Peyer's patch (tissue), 4 donors: ENCODE results near the gene ADAMTSL2. TPM values are rescaled to one million over a fixed set of nuclear protein-coding genes. Genes with fewer than 3 reads are reported as not detected.

ENCODE experiments used
- DNase-seq, 3 donors: peaks; one replicate each; pipeline ENCODE4 v3.0.0-alpha.2; 2017 to 2019
- H3K27ac ChIP-seq, 4 donors: fragments of 200-600 bp; sonication (generic); one replicate each; pipeline ENCODE4 v1.5.1; 2016 to 2019
- H3K27me3 ChIP-seq, 2 donors: fragments of 200-600 bp; sonication (generic); one replicate each; pipeline ENCODE4 v1.5.1; 2019
- H3K36me3 ChIP-seq, 3 donors: fragments of 200-600 bp; sonication (generic); one replicate each; pipeline ENCODE4 v1.5.1; 2016 to 2019
- H3K4me1 ChIP-seq, 4 donors: fragments of 200-600 bp; sonication (generic); one replicate each; pipeline ENCODE4 v1.5.1; 2016 to 2019
- H3K4me3 ChIP-seq, 4 donors: fragments of 200-600 bp; sonication (generic); 1 replicate in 3 of 4; 2 replicates in 1 of 4; pipeline ENCODE4 v1.5.1; 2016 to 2019; ENCODE audit warnings: mild to moderate bottlenecking in 1 of 4
- H3K9me3 ChIP-seq, 4 donors: fragments of 200-600 bp; sonication (generic); one replicate each; pipeline ENCODE4 v1.5.1; 2016 to 2019; ENCODE audit warnings: mild to moderate bottlenecking in 1 of 4
- POLR2A ChIP-seq, 2 donors: fragments of 450-650 bp; IDR thresholded peaks; one replicate each; pipeline ENCODE4 v1.5.1; 2017; ENCODE audit warnings: antibody characterized with exemption in 2 of 2, mild to moderate bottlenecking in 2 of 2, moderate library complexity in 2 of 2
- total RNA-seq, 4 donors: library from RNA; depleted of rRNA; stranded (reverse); fragments of >200 nt; gene quantifications; one replicate each; pipeline ENCODE4 v1.1.0, GENCODE V29; 2016
- TF ChIP-seq, protein P1 (sequence below), 6 experiments: fragments of 450-650 bp in 4 of 6; fragments of 200-600 bp in 2 of 6; sonication (generic) in 1 of 6; IDR thresholded peaks; one replicate each; pipeline ENCODE4 v1.5.1; 2017 to 2019; ENCODE audit warnings: antibody characterized with exemption in 6 of 6, mild to moderate bottlenecking in 3 of 6, moderate library complexity in 1 of 6

Gene ADAMTSL2
- total RNA-seq, 4 donors from 2014 or later, result 0.40 to 14.0 (median 1.8) TPM

DNA sequence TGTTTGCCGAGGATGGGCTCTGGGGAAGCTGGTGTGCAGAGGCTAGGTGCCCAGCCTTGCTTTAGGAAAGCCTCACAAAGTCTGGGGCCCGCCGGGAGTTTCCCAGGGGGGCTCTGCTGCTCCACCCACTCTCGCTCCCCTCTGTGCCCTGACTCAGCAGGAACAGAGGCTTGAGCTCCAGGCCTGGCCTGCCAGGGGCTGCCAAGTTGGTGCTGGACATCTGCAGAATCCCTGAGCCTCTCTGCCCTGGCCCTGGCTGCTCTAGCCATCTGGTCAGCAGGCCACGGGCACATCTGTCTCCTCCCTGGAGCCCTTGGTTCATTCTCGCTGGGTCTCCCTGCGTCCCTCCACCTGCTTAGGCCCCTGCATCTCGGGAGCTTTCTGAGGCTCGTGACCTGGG lies 647 bp upstream of the ADAMTSL2 start:
- Histone ChIP-seq H3K4me3 (peak overlapping the region in 2 of 4 donors; percentile 40 to 48), H3K4me1 (peaks cover 0 to 21% (median 5%) of the 10 kb centered on the region in 4 donors), H3K27me3 (no peaks in the 10 kb centered on the region), H3K9me3 (no peaks in the 10 kb centered on the region), H3K36me3 (no peaks in the 10 kb centered on the region), H3K27ac (peak overlapping the region; percentile 5 to 52 (median 42))
- TF ChIP-seq, protein P1, sequence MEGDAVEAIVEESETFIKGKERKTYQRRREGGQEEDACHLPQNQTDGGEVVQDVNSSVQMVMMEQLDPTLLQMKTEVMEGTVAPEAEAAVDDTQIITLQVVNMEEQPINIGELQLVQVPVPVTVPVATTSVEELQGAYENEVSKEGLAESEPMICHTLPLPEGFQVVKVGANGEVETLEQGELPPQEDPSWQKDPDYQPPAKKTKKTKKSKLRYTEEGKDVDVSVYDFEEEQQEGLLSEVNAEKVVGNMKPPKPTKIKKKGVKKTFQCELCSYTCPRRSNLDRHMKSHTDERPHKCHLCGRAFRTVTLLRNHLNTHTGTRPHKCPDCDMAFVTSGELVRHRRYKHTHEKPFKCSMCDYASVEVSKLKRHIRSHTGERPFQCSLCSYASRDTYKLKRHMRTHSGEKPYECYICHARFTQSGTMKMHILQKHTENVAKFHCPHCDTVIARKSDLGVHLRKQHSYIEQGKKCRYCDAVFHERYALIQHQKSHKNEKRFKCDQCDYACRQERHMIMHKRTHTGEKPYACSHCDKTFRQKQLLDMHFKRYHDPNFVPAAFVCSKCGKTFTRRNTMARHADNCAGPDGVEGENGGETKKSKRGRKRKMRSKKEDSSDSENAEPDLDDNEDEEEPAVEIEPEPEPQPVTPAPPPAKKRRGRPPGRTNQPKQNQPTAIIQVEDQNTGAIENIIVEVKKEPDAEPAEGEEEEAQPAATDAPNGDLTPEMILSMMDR (IDR thresholded peaks at IDR 0.05), result no peak
- no peak for TF ChIP-seq POLR2A (IDR thresholded peaks at IDR 0.05)
- DNase-seq, result no peak

DNA sequence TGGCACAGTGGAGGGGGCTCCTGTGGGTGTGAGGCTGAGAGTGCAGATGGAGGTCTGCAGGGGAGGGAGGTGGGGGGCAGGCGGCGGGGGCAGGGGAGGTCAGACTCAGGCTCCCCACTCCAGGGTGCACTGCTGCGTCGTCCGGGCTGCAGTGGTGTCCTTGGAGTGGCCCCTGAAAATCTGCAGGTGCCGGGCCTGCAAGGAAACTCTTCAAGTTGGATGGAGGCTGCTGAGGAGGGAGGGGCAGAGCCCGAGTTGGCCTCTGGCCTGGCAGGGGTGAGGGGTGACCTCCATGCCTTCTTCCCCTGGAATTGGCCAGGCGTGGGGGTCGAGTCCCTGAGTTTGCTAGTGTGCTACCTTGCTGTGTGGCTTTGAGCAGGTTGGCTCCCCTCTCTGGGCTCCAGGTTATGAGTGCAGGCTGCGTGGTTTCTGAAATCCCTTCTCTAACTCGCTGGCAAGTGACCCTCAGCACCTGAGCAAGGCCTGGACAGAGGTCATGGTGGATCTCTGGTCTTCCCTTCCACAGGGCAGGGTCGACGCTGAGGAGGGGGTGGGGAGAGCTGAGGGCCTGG lies 888 bp downstream of the ADAMTSL2 start:
- Histone ChIP-seq H3K4me3 (peak overlapping the region in 3 of 4 donors; percentile 30 to 48 (median 40)), H3K4me1 (peaks cover 0 to 33% (median 5%) of the 10 kb centered on the region in 4 donors), H3K9me3 (no peaks in the 10 kb centered on the region), H3K36me3 (no peaks in the 10 kb centered on the region), H3K27me3 (no peaks in the 10 kb centered on the region), H3K27ac (no peak overlapping the region)
- no peak for DNase-seq
- no peak for TF ChIP-seq POLR2A (IDR thresholded peaks at IDR 0.05)
- TF ChIP-seq, protein P1 (IDR thresholded peaks at IDR 0.05), result no peak

DNA sequence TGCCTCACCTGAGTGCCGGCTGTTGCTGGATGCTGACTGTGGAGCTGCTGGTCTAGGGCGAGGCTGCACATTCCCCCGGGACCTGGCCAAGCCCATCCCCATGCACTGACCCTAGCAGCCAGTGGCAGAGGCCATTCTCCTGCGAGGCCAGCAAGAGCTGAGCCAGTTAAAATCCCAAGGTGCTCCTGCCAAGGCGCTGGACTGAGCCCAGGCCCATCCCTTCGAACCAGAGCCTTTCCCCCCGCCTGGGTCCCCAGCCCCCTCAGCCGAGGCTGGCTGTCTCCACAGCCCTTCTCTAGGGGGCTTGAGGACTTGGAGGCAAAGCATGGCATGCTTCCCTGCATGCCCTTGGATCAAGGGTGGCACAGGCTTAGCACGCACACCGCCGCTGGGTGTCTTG lies 1.6 kb downstream of the ADAMTSL2 start:
- DNase-seq, result no peak
- H3K27ac ChIP-seq, result no peak overlapping the region
- H3K27me3 ChIP-seq, result no peaks in the 10 kb centered on the region
- peaks cover 0 to 33% (median 5%) of the 10 kb centered on the region in 4 donors for H3K4me1 ChIP-seq
- no peaks in the 10 kb centered on the region for H3K9me3 ChIP-seq
- H3K36me3 ChIP-seq, result no peaks in the 10 kb centered on the region
- no peak for TF ChIP-seq POLR2A (IDR thresholded peaks at IDR 0.05)
- TF ChIP-seq, protein P1 (IDR thresholded peaks at IDR 0.05), result no peak
- no peak overlapping the region for H3K4me3 ChIP-seq

DNA sequence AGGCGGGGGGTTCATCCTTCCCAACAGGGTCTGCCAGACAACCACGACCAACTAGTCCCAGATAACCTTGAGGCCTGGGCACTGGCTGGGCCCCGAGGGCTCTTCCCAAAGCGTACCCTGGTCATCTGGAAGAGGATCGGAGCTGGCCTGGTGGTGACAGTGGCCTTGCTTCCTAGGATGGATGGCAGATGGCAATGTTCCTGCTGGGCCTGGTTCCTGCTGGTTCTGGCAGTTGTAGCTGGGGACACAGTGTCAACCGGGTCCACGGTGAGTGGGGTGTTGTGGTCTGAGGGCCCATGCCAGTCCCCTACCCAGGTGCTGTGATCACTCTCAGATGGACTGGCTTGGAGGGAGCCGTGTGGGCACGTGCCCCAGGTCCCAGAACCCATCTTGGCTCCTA lies 2.0 kb downstream of the ADAMTSL2 start:
- no peaks in the 10 kb centered on the region for H3K36me3 ChIP-seq
- no peaks in the 10 kb centered on the region for H3K9me3 ChIP-seq
- DNase-seq, result no peak
- H3K4me1 ChIP-seq, result peaks cover 0 to 33% (median 5%) of the 10 kb centered on the region in 4 donors
- no peak overlapping the region for H3K27ac ChIP-seq
- no peaks in the 10 kb centered on the region for H3K27me3 ChIP-seq
- TF ChIP-seq, protein P1 (IDR thresholded peaks at IDR 0.05), result no peak
- TF ChIP-seq POLR2A (IDR thresholded peaks at IDR 0.05), result no peak
- H3K4me3 ChIP-seq, result no peak overlapping the region

DNA sequence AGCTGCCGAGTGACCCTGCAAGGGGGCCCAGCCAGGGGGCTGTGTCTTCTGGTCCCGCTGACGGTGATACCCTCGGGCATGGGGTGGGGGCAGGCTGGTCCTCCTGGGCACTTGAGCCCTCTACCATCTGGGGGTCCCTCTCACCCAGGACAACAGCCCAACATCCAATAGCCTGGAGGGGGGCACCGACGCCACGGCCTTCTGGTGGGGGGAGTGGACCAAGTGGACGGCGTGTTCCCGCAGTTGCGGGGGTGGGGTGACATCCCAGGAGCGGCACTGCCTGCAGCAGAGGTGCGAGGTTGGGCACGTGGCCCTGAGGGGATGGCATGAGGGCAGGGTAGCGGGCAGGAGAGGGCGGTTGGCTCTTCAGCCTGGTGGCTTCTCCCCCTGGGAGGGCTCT lies 2.8 kb downstream of the ADAMTSL2 start:
- H3K4me1 ChIP-seq, result peaks cover 0 to 33% (median 5%) of the 10 kb centered on the region in 4 donors
- no peaks in the 10 kb centered on the region for H3K27me3 ChIP-seq
- no peaks in the 10 kb centered on the region for H3K9me3 ChIP-seq
- H3K36me3 ChIP-seq, result no peaks in the 10 kb centered on the region
- TF ChIP-seq, protein P1 (IDR thresholded peaks at IDR 0.05), result no peak
- no peak for TF ChIP-seq POLR2A (IDR thresholded peaks at IDR 0.05)
- H3K4me3 ChIP-seq, result no peak overlapping the region
- H3K27ac ChIP-seq, result no peak overlapping the region
- DNase-seq, result no peak
